Esophagus muscularis mucosa (tissue), 4 donors: ENCODE measurements around the gene TMEM97. TPM values are rescaled to one million over a fixed set of nuclear protein-coding genes. Genes with fewer than 3 reads are reported as not detected.

Experiments used
- DNase-seq: peaks from one replicate; pipeline ENCODE4 v3.0.0-alpha.2; 2017; ENCODE audit errors: extremely low spot score
- H3K27ac ChIP-seq, 4 donors: fragments of 200-600 bp; sonication (generic); replicated peaks in 1 of 4; 1 replicate in 3 of 4; 2 replicates in 1 of 4; pipeline ENCODE4 v1.5.1; 2016 to 2019; ENCODE audit warnings: mild to moderate bottlenecking in 1 of 4
- H3K27me3 ChIP-seq, 4 donors: fragments of 200-600 bp; sonication (generic); one replicate each; pipeline versions ENCODE4 v1.5.1 to v1.6.0; 2016 to 2019
- H3K36me3 ChIP-seq, 4 donors: fragments of 200-600 bp; sonication (generic); one replicate each; pipeline ENCODE4 v1.5.1; 2016 to 2019
- H3K4me1 ChIP-seq, 4 donors: fragments of 200-600 bp; sonication (generic); one replicate each; pipeline ENCODE4 v1.5.1; 2016 to 2019
- H3K4me3 ChIP-seq, 4 donors: fragments of 200-600 bp; sonication (generic); 1 replicate in 2 of 4; 2 replicates in 2 of 4; pipeline ENCODE4 v1.5.1; 2016 to 2019; ENCODE audit warnings: mild to moderate bottlenecking in 4 of 4, moderate library complexity in 1 of 4
- H3K9me3 ChIP-seq, 4 donors: fragments of 200-600 bp; sonication (generic); 1 replicate in 3 of 4; 2 replicates in 1 of 4; pipeline ENCODE4 v1.5.1; 2016 to 2019
- EP300 ChIP-seq: sonication (generic); formaldehyde crosslinking; IDR thresholded peaks from one replicate; pipeline ENCODE4 v1.6.1; 2017; ENCODE audit warnings: antibody characterized with exemption
- POLR2A ChIP-seq: fragments of 450-650 bp; IDR thresholded peaks from one replicate; pipeline ENCODE4 v1.6.1; 2017; ENCODE audit warnings: antibody characterized with exemption, moderate library complexity, mild to moderate bottlenecking, low read depth
- POLR2AphosphoS5 ChIP-seq, 2 donors: sonication (generic); formaldehyde crosslinking; IDR thresholded peaks; one replicate each; pipeline ENCODE4 v1.6.1; 2017; ENCODE audit warnings: antibody characterized with exemption in 2 of 2
- WGBS: methylation state at CpG from one replicate; pipeline ENCODE4 v1.1.5; 2018; 5-methylcytosine and 5-hydroxymethylcytosine counted together
- intact Hi-C: fragments of 100-400 bp; cut with DNase I; formaldehyde crosslinking; loops from one replicate; pipeline ENCODE4 v1.15.1; 2023
- total RNA-seq, 4 donors: library from RNA; depleted of rRNA; stranded (reverse); fragments of >200 nt; gene quantifications; one replicate each; pipeline versions ENCODE4 v1.1.0 to v1.2.1, GENCODE V29; 2016
- TF ChIP-seq, protein P1 (sequence below), 3 experiments: fragments of 200-600 bp in 2 of 3; fragments of 450-650 bp in 1 of 3; sonication (generic) in 2 of 3; IDR thresholded peaks; one replicate each; pipeline ENCODE4 v1.5.1; 2017 to 2019; ENCODE audit warnings: antibody characterized with exemption in 3 of 3, mild to moderate bottlenecking in 2 of 3, moderate library complexity in 1 of 3

Gene TMEM97
- total RNA-seq, 4 donors from 2014 or later, result 5.8 to 10.8 (median 10.1) TPM

DNA sequence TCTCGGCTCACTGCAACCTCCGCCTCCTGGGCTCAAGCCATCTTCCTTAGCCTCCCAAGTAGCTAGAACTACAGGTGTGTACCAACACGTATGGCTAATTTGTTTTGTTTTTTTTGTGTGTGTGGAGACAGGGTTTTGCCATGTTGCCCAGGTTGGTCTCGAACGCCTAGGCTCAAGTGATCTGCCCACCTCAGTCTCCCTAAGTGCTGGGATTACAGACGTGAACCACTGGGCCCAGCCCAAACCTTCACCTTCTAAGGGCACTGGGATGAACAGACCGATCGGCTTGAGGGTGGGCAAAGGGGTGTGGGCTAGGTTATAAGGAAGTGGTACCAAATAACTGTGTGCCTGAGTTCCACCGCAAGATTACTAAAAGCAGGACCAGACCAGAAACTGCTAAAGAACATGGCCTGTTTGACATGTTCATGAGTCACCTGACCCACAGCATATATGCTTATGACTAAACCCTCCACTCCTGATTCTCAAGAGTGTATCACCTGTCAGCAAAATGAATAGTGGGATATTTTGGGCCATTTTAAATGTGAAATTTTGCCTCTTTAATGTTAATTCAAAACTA lies 8.1 kb downstream of the TMEM97 start:
- Histone ChIP-seq H3K4me3 (no peak overlapping the region), H3K9me3 (no peaks in the 10 kb centered on the region), H3K36me3 (peaks cover 32 to 62% (median 50%) of the 10 kb centered on the region in 4 donors), H3K4me1 (no peaks in the 10 kb centered on the region), H3K27me3 (no peaks in the 10 kb centered on the region), H3K27ac (no peak overlapping the region)
- no peak for DNase-seq
- 89% methylated on average over 9 of the region's 9 CpGs for WGBS
- intact Hi-C loops, result no loop called here
- TF ChIP-seq, protein P1, sequence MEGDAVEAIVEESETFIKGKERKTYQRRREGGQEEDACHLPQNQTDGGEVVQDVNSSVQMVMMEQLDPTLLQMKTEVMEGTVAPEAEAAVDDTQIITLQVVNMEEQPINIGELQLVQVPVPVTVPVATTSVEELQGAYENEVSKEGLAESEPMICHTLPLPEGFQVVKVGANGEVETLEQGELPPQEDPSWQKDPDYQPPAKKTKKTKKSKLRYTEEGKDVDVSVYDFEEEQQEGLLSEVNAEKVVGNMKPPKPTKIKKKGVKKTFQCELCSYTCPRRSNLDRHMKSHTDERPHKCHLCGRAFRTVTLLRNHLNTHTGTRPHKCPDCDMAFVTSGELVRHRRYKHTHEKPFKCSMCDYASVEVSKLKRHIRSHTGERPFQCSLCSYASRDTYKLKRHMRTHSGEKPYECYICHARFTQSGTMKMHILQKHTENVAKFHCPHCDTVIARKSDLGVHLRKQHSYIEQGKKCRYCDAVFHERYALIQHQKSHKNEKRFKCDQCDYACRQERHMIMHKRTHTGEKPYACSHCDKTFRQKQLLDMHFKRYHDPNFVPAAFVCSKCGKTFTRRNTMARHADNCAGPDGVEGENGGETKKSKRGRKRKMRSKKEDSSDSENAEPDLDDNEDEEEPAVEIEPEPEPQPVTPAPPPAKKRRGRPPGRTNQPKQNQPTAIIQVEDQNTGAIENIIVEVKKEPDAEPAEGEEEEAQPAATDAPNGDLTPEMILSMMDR (IDR thresholded peaks at IDR 0.05), result no peak
- TF ChIP-seq EP300 (no peak), POLR2AphosphoS5 (IDR thresholded peaks at IDR 0.05) (no peak), POLR2A (no peak)

GRCh38 chr17:28327709-28328108 lies 8.7 kb downstream of the TMEM97 start:
- Histone ChIP-seq H3K4me3 (no peak overlapping the region), H3K27me3 (no peaks in the 10 kb centered on the region), H3K9me3 (no peaks in the 10 kb centered on the region), H3K4me1 (peaks cover 0 to 2% (median 0%) of the 10 kb centered on the region in 4 donors), H3K27ac (no peak overlapping the region), H3K36me3 (peaks cover 32 to 64% (median 51%) of the 10 kb centered on the region in 4 donors)
- TF ChIP-seq POLR2AphosphoS5 (IDR thresholded peaks at IDR 0.05) (no peak), EP300 (no peak), POLR2A (no peak)
- TF ChIP-seq, protein P1 (IDR thresholded peaks at IDR 0.05), result no peak
- intact Hi-C loops, result no loop called here
- DNase-seq, result no peak
- WGBS, result 61% methylated on average over 3 of the region's 3 CpGs

DNA sequence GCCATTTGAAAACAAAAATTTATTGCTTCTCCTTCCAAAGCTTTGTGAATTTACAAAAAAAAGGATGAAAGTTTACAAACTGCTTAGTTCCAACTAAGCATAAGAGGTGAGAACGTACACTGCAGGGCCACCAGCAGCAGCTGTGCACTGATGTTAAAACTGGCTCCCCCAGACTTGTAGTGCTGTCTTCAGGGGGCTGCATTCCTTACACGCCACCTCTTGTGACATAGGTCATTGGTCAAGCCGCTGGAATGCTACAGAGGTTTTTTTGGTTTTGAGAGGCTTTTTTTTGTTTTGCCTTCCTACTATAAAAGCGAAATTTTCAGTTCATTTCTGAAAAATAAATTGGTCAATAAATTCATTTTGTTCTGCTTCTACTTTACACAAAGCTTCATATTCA lies 9.3 kb downstream of the TMEM97 start:
- whole genome bisulfite sequencing, result 74% methylated on average over 4 of the region's 4 CpGs
- intact Hi-C loops, result no loop called here
- Histone ChIP-seq H3K27me3 (no peaks in the 10 kb centered on the region), H3K36me3 (peaks cover 32 to 64% (median 51%) of the 10 kb centered on the region in 4 donors), H3K4me3 (no peak overlapping the region), H3K4me1 (peaks cover under 1 to 8% (median 4%) of the 10 kb centered on the region in 4 donors), H3K9me3 (no peaks in the 10 kb centered on the region), H3K27ac (no peak overlapping the region)
- no peak for DNase-seq
- TF ChIP-seq EP300 (no peak), POLR2AphosphoS5 (IDR thresholded peaks at IDR 0.05) (no peak), POLR2A (no peak)
- TF ChIP-seq, protein P1 (IDR thresholded peaks at IDR 0.05), result no peak

GRCh38 chr17:28330671-28331070 lies 11.7 kb downstream of the TMEM97 start:
- Histone ChIP-seq H3K4me1 (peaks cover 16 to 24% (median 19%) of the 10 kb centered on the region in 4 donors), H3K9me3 (no peaks in the 10 kb centered on the region), H3K27me3 (no peaks in the 10 kb centered on the region), H3K27ac (no peak overlapping the region), H3K4me3 (no peak overlapping the region), H3K36me3 (peaks cover 32 to 64% (median 51%) of the 10 kb centered on the region in 4 donors)
- DNase-seq, result no peak
- intact Hi-C loops, result loop anchor here (10.0 kb wide), 1 partner anchor 286 kb away; the partner anchor contains the start of gene NLK
- TF ChIP-seq POLR2AphosphoS5 (IDR thresholded peaks at IDR 0.05) (no peak), EP300 (no peak), POLR2A (no peak)
- TF ChIP-seq, protein P1 (IDR thresholded peaks at IDR 0.05), result no peak
- WGBS, result 84% methylated on average over 4 of the region's 5 CpGs
